DND-41 (cell line): ENCODE measurements around the gene VWA3B.

ENCODE experiments used
- CTCF ChIP-seq: IDR thresholded peaks from 2 replicates; pipeline ENCODE4 v1.5.1; 2012; ENCODE audit warnings: borderline replicate concordance, low read length, moderate library complexity, mild to moderate bottlenecking; ENCODE audit not compliant: poor library complexity, severe bottlenecking; ENCODE audit errors: extremely low read depth
- EZH2 ChIP-seq: IDR thresholded peaks from 3 replicates; pipeline ENCODE4 v1.6.1; 2012; ENCODE audit warnings: borderline replicate concordance, low read depth, mild to moderate bottlenecking, moderate library complexity, low read length, inconsistent platforms; ENCODE audit not compliant: severe bottlenecking

GRCh38 chr2:98327776-98328175, 240.8 kb downstream of the VWA3B start:
- TF ChIP-seq CTCF (no peak), EZH2 (no peak)
